GM18858 (cell line): Measurements from ENCODE around the gene AMH.

Source experiments
- ATAC-seq: cut with Tn5 transposase; IDR thresholded peaks from one replicate; pipeline ENCODE4 v1.9.1; 2021; ENCODE audit not compliant: unreplicated experiment

AMH gene

GRCh38 chr19:2247433-2248101 lies 1.6 kb upstream of the AMH start:
- no peak for ATAC-seq

- no peak for ATAC-seq
Observed at GRCh38 chr19:2248136-2249009, 750 bp upstream of the AMH start.

- ATAC-seq = no peak
Observed at GRCh38 chr19:2249880-2250765, 1.0 kb downstream of the AMH start.

- no peak for ATAC-seq
Observed at GRCh38 chr19:2250766-2251105, 1.6 kb downstream of the AMH start.

GRCh38 chr19:2251106-2252054 lies 2.3 kb downstream of the AMH start:
- ATAC-seq = no peak

- no peak for ATAC-seq
Observed at GRCh38 chr19:2252055-2252796, 3.1 kb downstream of the AMH start.

- no peak for ATAC-seq
Observed at GRCh38 chr19:2252797-2253105, 3.6 kb downstream of the AMH start.

GRCh38 chr19:2253106-2254063 lies 4.3 kb downstream of the AMH start:
- no peak for ATAC-seq

GRCh38 chr19:2254064-2254872 lies 5.1 kb downstream of the AMH start:
- no peak for ATAC-seq

GRCh38 chr19:2255112-2255845 lies 6.2 kb downstream of the AMH start:
- no peak for ATAC-seq

GRCh38 chr19:2255982-2256685 lies 7.0 kb downstream of the AMH start, which contains the start of gene JSRP1:
Gene JSRP1, minus strand, starts transcription at chr19:2256417. Its CDS starts 1,103 bp downstream, at chr19:2255314.
- ATAC-seq = no peak

GRCh38 chr19:2259336-2259735 lies 10.2 kb downstream of the AMH start:
- no peak for ATAC-seq

GRCh38 chr19:2260341-2260805 lies 11.2 kb downstream of the AMH start:
- ATAC-seq = no peak

GRCh38 chr19:2261438-2262172 lies 12.5 kb downstream of the AMH start:
- ATAC-seq = no peak

- ATAC-seq = no peak
Observed at GRCh38 chr19:2266183-2266993, 17.3 kb downstream of the AMH start.
